KG1 (cell line): ENCODE measurements around the gene MAP7D2.

Experiments used
- DNase-seq: peaks from one replicate; lab custom pipeline; 2025; lab: John Stamatoyannopoulos, UW

The MAP7D2 gene

DNA sequence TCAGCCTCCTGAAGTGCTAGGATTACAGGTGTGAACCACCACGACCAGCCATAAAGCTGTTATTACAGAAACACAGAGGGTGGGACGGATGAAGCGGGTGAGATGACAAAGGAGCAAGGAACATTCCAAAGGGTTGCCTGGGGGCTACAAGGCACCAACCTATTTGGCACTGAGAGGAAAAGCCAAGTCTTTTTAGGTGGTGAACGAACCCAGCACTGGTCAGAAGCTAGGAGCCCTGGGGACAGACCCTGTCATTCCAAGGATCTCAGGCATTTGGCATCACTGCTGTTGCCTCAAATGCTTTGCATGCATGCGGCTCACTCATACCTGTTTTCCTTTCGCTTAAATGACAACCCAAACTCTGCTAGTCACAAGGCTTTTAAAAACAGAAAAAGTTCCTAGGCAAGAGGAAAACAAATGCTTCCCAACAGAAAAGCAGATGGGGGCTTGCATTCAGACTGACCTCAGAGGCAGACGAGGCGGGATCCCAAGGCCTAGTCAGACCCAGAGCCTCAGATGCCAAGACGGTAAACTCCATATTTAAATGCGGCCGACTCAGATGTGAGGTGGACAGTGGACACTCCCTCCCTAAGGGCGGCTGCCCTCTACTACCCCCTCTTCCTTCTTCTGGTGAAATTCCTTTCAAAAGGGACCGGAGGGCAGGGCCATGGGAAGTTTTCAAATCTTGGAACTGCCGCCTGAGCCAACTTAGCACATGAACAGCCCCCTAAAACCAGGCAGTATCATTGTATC, 4.5 kb downstream of the MAP7D2 start:
- DNase-seq = no peak

DNA sequence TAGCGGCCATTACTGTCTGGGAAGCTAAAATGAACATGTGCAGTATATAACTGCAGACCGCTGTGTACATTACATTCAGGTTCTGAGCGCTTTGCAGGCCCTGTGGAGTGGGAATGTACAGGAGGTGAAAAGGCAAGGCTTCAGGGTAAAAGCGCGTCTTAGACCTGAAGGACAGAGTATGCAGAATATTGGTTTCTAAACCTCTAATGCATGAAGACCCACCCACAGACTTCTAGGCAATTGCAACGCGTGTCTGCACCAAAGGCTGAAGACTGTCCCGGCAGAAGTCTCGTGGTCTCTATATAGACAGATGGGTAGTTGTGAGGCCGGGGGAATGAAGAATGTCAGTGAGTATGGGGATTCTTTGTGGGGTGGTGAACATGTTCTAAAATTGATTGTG, 5.4 kb downstream of the MAP7D2 start:
- no peak for DNase-seq

DNA sequence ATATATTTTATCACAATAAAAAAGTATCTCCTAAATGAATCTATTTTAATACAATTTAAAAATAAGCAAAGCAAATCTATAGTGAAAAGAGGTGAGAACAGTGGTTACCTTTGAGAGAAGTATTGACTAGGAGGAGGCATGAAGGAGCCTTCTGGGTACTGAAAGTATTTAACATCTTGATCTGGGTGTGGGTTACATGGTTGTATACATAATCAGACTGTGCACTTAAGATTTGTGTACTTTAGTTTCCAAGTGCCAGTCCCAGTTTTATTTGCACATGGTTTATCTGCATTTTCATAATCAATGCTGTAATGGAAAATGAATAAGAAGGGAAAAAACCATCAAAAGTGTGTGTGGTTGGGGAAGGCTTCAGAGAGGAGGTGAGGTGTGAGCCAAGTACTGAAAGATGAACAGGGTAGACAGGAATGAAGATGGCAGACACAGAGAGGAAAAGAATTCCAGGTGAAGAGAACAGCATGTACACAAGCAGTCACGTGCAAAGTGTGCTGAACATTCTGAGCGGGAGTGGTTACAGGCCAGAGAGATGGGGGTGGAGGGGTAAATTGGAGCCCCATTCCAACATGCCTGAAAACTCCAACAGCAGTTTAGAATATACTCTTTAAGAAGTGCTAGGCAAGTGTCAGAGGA, 14.6 kb downstream of the MAP7D2 start:
- DNase-seq = no peak

DNA sequence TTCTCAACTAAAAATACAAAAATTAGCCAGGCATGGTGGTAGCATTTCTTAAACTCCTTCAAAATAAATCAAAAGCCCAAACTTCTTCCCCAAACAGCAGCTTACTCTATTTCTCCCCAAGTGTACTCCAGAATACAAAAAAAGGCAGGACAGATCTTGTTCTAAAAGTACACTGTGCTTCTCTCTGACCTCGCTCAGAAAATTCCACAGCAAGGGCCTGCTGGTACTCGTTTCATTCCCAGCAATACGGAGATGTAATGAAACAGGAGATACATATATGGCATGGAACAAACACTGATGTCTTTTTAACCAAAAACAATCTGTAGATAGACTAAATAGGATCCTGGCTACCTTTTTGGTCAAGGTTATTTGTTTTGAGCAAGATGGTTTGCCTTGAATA, 25.2 kb downstream of the MAP7D2 start:
- no peak for DNase-seq

- no peak for DNase-seq
These were observed 26.9 kb downstream of the MAP7D2 start for GRCh38 chrX:20089845-20090244.

GRCh38 chrX:20080277-20080676, 36.4 kb downstream of the MAP7D2 start:
- no peak for DNase-seq

DNA sequence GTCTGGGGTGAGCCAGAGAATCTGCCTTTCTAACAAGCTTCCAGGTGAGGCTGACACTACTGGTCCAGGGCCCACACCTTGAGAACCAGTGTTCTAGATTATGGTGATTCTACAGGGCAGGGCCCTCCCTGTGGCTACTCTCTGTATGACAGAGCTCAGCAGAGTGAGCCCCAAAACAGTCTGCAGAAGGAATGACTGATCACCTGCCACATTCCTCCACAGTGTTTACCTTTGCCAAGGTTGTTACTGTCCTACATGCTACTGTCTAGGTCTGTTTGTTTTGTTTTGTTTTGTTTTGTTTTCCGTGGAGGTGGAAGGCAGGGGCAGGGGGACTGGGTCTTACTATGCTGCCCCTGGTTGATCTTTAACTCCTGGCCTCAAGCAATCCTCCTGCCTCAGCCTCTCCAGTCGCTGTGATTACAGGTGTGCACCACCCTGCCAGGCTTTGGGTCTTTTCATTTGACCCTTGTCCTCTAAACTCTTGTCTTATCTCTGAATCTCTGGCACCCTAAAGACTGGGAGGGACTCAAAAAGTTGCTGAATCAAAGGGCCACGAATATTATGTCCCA, 45.1 kb downstream of the MAP7D2 start:
- no peak for DNase-seq

DNA sequence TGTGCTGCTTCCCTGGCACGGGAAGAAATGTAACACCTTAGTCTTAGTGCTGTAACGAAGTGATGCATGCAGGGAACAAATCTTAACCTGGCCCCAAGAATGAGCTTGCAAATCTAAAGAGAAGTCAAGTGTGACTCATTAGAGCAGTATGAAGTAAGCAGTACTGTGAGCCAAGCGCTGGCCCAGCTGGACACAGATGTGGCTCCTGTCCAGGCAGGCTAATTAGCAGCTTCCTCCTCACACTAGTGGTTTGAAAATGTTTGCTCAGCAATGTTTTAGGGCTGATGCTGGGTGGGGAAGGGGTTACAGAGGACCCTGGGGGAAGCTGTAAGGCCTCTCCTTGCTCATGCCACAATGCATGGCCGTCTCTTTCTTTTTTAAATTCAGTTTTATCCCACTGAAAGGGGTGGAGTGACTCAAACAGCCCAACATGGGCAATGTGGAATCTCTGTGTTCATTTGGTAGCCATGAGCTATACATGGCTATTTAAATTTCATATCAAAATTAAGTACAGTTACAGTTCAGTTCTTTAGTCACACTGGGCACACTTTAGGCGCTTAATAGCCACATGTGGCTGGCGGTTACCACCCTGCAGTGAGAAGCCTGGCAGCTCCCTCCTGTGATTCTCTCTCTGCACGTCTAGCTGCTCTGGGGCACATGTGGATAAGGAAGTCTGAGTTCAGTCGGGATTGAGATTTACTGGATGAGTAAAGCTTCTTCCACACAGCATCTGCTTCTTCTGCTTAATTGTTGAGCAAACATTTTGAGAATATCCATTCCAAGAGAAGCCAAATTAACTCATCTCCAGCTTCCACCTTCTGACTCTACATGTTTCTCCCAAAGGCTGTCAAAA, 48.8 kb downstream of the MAP7D2 start:
- no peak for DNase-seq

DNA sequence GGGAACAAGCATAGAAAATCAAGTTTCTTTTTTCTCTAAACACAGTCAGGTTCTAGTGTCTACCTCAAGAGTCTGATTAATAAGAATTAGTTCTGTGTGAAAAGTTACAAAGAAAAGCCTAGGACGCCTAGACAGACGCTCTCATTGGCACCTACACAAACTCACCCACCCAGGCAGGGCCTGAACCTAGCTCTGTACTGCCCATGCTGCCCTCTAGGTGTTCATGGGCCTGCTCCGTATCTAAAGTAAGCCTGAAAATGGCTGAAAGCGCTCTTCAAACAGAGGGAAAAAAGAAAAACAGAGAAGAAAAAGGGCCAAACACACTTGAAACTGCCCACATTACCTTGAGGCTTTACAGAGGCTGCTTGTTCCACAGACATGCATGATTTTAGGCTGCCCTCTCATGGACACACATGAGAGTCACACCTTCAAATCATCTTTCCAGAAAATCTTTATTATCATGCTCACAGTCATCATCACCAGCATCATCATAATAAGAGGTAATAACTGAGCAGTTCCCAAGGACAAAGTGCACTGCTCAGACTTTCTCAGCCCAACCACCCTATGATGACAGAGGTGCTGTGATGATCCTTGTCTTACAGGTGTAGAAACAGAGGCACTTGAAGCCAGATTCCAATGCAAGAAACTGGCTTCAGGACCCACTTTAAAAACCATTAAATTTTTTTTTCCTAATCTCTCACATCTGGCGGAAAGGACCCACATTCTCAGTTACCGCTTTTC, 49.6 kb downstream of the MAP7D2 start:
- no peak for DNase-seq

- no peak for DNase-seq
These were observed 52.9 kb downstream of the MAP7D2 start for GRCh38 chrX:20063716-20064351.

DNA sequence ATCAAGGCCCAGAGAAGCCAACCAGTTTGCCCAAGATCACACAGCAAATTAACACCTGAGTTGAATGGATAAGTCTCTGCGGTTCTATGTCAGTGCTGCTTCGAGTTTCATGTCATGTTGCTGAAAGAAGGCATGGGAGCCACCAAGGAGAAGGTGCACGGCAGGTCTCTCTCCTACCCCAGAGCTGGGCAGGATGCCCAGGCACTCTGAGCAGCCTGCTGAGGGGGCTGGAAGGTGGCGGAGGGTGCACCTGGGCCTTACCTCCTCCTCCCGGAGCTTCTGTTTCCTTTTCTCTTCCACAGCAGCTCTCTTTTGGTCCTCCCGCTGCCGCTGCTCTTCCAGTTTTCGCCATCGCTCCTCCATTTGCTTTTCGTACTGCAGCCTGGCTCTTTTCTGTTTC, 53.6 kb downstream of the MAP7D2 start:
- DNase-seq = no peak

DNA sequence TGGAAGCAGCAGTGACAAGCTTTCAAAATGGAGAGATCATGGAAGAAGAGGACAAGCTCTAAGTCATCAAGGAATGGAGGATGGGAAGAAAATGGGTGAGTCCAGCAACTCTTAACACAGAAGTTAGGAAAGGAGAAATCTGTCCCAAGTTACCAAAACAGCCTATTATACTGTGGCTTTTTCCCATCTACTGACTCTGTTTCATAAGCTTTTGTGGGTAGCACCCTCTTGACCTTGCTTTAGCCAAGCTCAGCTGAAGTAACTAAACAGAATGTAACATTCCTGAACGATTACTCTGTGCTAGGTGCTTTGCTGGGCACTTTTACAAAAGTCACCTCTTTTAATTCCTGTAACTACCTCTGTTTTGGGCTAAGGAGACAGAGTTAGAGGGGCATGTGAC, 54.9 kb downstream of the MAP7D2 start:
- DNase-seq = no peak

DNA sequence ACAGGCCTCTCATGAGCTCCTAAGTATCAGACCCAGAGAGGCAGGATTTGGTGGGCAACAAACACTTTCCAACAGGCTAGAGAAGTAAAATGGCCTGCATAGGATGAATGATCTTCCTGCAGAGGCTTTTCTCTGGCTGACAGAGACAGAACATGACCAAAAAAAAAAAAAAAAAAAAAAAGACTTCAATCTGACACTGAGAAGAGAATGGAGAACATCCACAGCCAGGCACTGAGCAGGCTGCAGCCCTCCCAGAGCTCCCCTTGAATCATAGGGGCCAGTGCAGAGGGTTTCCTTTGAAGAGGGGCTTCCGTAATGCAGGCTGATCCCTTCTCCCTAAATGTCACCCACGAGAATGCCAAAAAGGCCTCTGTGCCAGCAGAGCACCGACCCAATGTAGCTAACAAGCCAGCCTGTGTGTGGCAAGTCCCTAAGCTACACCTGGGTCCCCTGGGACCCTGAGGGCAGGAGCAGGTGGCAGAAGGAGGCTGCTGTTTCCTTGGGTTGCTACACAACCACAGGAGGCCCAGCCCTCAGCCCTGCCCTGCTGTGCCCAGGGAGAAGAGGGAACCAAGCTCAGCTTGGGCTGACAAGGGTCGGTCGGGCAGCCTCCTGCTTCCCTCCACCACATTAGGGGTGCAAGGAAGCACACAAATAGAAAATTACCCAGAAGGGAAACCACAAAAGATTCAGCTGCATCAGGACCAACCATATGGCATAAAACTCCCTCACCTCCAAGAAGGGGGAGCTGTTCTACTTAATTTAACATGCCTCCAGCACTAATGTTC, 55.6 kb downstream of the MAP7D2 start:
- peak; percentile 34 for DNase-seq

DNA sequence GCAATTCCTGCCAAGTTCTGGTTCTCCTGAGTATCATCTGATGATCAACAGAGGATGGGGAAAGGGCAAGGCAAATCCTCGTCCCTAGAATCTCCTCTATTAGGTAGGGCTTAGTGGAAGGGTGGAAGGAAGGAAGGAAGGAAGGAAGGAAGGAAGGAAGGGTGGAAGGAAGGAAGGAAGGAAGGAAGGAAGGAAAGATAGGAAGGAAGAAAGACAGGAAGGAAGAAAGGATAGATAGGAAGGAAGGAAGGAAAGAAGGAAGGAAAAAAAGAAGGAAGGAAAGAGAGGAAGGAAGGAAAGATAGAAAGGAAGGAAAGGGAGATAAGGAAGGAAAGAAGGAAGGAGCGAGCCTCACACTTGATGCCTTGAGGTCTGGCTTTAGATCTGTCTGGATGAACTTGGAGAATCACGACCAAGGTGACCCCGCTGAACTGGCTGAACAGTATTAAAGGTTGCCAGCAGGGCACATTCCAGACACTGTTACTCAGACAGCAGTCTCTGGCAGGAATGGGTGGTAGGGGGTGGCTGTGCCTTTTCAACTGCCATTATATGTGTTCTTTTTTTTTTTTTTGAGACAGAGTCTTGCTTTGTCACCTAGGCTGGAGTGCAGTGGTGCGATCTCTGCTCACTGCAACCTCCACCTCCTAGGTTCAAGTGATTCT, 57.1 kb downstream of the MAP7D2 start:
- DNase-seq = no peak

DNA sequence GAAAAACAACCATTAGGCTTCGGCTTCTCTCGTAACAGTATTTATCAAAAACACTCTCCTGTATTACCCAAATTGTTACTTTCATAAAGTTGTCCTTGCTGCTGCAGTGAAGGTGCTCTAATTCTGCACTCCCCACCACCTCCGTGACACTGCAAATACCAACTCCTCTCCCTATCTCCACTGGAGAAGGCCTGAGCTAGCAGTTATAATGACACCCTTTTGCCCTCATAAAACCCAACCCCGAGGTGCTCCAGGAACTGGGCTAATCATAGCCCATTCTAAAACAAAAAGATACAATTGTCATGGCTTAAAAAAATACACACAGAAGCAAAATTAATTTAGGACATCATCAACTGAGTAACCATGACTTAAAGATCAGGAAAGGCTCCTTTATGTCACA, 59.2 kb downstream of the MAP7D2 start:
- DNase-seq = no peak

- no peak for DNase-seq
These were observed 60.0 kb downstream of the MAP7D2 start for GRCh38 chrX:20056704-20057103.

GRCh38 chrX:20053537-20053936, 63.2 kb downstream of the MAP7D2 start:
- no peak for DNase-seq

DNA sequence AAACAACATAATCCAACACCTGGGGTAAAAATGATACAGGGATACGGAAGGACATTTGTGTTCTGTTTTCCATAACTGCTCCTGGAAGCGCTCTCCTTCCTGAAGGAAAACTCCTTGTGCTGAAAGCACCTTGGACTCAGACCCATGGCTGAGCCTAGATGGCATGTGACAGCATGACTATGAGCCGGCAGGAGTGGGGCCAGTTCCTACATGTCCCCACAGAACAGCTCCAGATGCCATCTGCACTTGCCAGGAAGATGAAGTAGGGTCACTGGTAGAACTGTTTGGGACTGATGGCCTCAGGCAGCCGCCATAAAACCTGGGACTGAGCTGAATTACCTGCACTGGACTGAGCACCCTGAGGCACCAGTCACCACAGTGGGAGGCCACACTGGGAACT, 69.8 kb downstream of the MAP7D2 start:
- no peak for DNase-seq

DNA sequence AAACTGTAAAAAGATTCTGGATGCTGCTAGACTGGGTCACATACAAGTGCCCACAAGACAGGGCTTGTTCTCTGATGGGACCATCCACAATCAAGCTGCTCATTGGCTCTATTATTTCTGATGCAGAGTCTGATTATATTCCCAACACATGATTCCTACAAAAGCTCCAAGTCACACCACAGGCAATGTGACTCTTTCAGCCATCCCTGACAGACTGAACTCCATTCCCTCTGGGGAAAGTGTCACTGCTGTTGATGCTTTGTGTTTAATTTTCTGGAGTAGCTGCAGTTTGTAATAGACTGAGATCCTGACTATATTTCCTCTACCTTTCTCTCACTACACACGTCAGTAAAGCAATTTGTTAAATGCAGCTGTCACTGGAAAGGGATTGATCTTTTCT, 70.5 kb downstream of the MAP7D2 start:
- DNase-seq = no peak

GRCh38 chrX:20042221-20042620, 74.5 kb downstream of the MAP7D2 start:
- DNase-seq = no peak
